Measurements from ENCODE around the gene PLEKHA7.
"Not testable (repeated sequence)": the region's sequence is repeated elsewhere in the genome, so short reads cannot be mapped to it uniquely, and the experiment has no call there.

The PLEKHA7 gene

DNA sequence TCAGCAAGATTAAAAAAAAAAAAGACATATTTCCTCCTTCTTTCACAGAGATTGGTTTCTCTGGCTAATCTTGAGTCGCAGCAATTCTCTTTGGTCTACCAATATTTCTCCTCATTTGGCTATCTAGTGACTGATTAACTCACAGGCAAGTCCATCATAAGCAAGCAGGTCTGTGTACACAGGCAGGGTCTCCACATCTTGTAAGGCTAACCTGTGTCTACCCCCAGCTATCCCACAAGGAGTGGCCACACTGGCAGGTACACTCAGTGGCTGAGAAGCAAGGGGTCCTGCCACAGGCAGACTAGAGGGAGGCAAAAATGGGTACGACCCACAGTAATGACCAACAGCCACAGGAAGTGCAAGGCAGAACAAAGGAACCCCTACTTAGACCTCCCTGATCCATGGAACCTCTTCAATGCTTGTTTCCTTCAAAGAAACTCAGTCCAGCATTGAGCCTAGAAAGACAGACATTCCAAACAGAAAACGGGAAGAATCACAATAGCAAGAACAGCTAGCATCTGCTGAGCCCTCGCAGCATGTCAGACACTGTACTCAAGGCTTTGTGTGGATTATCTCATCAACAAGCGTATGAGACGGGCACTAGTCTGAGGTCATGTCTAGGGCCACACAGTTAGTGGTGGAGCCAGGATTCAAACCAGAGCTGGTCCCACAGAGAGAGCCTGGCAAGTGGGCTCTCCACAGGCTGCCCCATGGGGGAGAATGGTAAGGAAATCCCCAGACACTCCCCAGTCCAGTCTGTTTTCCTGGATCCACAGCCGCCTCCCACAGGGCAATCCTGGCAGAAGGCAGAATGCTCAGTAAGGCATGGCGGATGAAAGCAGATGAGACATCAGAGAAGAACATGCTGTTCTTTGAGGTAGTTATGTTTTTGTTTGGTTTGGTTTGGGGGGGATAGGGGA, 34.3 kb downstream of the PLEKHA7 start:
- no peak for DNase-seq (ENCODE audit: low read depth in 2 of 3, low spot score in 2 of 3)

GRCh38 chr11:16977994-16978315, 36.3 kb downstream of the PLEKHA7 start:
- DNase-seq (ENCODE audit: low read depth in 2 of 3, low spot score in 2 of 3): no peak

DNA sequence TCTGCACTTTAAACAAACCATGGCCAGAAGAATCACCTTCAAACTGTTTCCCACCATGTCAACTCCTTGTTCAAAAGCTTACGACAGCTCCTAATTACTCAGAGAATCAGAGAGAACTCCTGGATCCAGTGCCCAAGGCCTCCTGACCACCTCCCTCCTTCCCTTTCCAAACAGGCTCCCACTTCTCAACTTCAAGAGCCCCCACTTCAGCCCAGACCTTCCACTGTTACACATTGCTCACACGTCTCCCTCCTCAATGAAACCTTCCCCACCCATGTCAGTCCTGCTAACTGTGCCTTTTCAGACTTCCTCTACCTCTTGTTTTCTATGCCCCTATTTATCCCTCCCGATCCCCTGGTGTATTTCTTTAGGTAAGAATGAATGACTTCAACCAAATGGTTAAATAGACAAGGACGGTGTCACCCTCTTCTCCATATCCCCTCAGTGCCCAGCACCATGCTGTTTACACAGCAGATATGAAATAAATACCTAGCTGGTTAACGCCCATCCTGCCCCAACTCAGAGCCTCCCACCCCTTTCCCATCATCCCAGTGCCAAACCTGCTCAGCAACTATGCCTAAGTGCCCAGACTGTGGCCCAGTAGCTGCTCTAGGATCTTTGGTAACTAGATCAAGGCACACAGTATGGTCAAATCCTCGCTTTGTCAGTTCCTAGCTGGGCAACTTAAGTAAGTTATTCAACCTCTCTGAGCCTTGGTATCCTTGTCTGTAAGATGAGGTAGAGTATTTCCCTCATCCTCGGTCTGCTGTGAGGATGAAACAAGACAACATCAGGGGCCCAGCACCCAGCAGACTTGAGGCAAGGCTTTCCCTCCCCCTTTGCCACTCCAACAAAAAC, 36.8 kb downstream of the PLEKHA7 start:
- no peak for DNase-seq (ENCODE audit: low read depth in 2 of 3, low spot score in 2 of 3)

DNA sequence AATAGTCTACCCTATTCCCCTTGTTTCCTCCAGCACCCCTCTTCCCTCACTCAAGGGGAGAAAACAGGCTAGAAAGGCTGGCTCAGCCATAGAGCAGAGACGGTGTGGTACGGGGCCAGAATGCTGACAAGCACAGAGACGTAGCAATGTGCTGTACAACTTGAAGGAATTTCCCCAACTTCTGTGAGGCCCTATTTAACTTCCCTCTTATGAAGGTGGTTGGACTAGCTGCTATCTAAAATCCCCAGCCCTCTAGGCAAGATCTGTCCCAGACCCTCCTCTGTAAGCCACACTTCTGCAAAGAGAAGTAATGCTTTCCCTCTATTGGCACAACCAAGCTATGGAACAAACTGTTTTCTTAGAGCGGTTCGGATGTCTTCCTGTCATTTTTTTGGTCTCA, 37.8 kb downstream of the PLEKHA7 start:
- DNase-seq (ENCODE audit: low read depth in 2 of 3, low spot score in 2 of 3): no peak

DNA sequence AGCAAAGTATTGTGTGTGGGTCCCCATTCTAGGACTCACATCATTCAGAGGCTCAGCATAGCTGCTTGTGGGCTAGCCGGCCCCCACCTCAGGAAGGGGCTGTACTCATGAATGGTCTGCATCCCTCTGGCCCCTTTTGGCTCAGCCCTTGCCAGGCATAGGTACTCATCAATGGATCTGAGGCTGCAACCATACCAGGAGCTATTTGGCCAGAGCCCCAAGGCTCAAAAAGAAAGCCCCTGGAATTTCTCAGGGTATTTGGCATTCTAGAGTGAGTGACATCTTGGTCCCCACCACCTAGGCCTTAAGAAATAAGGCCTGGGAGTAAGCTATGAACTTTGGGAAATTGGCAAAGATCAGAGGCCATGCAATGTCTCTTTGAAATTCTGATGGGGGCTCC, 38.3 kb downstream of the PLEKHA7 start:
- no peak for DNase-seq (ENCODE audit: low read depth in 2 of 3, low spot score in 2 of 3)

DNA sequence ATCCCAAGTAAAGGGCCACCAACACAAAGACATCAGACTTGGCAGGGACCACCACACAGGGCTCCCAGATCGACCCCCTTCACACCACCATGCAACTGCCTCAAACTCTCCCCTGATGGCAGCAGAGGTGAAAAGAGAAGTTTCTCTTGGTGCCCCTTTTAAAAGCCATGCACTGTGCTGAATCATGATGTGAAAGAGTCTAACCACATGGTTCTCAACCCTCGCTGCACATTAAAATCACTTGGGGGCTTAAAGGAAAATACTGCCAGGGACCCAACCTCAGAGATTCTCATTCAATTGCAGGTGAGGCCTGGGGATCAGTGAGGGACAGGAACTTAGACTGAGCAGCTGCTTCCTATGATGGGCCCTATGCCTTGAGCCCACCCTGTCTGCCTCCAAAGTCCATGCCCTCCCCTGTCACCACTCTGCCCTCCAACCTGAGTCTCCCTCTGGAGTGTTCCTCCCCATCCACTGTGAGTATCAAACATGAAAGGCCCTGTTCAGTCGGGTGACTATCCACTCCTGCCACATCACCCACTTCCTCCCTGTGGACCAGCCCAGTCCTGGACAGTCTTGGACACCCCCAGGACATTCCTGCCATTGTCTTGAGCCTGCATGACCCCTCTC, 40.8 kb downstream of the PLEKHA7 start:
- DNase-seq (ENCODE audit: low read depth in 2 of 3, low spot score in 2 of 3): no peak

DNA sequence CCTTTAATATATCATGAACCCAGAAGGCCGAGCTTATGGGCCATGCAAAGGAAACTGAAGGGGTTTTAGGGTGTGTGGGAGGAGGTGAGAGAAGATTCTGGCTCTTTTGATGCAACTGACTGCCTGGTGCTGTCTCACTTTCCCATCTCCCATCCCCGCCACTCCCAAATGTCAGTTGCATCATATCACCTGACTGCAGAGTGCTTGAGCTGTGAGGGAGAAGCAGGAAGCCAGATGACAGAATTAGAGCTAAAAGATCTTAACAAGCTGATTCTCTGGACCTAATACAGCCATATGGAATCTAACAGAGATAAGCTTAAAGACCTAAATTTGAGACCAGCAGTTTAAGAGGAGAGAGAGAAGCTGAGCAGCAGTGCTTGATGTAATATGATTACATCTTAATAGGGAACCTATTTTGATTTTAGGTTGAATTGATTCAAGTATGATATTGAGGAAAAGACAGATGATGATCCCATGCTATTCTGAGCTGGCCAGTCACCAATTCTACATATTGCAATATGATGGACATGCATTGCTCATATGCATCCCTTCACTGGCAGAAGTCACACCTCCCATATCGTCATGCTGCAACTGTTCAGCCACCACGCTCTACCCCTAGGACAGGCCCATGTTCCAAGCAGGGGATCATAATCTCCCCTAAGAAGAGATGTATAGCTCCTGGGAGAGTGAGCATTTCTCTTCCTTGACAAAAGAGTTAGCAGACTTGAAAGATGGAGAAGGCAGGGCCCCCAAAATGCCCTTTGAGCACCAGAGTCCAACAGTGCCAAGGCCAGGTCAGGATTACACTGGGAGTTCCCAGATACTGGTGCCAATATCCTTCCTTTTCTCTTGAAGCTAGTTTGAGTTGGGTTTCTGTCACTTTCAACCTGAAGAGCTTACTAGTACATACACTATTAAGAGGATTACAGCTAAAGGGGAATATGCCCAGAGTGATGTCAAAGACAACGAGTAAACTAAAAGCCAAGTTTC, 44.9 kb downstream of the PLEKHA7 start:
- no peak for DNase-seq (ENCODE audit: low read depth in 2 of 3, low spot score in 2 of 3)

GRCh38 chr11:16968196-16968595, 46.0 kb downstream of the PLEKHA7 start:
- no peak for DNase-seq (ENCODE audit: low read depth in 2 of 3, low spot score in 2 of 3)

DNA sequence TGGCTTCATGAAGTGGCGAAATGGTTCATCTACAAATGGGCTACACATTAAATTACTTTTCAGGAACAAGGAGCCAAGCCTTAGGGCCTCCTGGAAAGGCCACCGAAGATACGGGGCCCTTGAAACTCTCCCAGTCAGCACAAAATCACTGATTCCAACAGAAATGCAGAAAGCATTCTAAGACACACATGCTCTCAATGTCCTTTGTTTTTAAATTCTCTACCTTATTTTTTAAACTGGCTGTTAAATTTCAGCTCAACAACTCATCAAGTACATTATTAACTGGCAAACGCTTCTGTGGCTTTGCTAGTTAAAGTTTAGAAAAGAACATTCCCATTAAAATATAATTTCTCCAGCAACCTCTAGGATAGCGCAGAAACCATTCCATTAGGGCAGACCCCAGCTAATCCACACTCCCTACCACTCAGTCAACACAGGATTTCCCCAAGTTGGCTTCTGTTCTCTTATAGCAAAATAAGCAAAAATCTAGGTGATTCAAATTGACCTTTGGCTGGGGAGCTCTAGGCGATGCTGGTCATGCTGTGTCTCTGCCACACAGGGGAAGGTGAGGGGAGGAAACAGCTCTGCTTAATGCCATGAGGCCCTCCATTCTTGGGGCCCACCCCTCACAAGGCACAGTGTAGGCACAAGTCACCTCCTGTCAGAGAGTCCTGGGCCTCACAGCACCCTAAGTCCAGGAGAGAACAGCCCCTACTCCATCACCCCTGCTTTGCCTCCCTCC, 47.1 kb downstream of the PLEKHA7 start:
- no peak for DNase-seq (ENCODE audit: low read depth in 2 of 3, low spot score in 2 of 3)

- no peak for DNase-seq (ENCODE audit: low read depth in 2 of 3, low spot score in 2 of 3)
These were observed 49.7 kb downstream of the PLEKHA7 start for GRCh38 chr11:16964501-16964900.

DNA sequence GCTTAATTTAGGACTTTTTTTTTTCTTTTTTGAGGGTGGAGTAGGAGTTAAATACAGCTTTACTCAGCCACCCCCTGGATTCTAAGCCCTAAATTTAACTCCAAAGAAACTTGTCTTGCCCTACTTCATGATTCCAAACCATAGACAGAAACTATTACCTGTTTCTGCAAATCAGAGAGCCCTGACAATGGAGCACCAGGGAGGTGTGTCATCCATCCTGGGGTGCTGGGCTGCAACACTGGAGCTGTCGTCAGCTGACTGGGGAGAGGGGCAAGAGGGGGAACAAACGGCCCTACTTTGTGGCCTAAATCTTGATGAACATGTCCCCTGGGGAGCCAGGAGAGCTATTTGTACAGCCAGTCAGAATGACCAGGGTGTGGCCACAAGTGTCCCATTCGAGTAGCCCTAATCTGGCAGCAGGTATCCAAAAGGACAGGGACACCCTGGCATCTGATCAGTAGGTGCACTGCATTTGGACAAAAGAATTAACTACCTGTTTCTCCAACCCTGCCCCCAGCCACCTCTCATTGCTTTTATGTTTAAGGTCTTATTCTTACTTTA, 50.8 kb downstream of the PLEKHA7 start:
- no peak for DNase-seq (ENCODE audit: low read depth in 2 of 3, low spot score in 2 of 3)

DNA sequence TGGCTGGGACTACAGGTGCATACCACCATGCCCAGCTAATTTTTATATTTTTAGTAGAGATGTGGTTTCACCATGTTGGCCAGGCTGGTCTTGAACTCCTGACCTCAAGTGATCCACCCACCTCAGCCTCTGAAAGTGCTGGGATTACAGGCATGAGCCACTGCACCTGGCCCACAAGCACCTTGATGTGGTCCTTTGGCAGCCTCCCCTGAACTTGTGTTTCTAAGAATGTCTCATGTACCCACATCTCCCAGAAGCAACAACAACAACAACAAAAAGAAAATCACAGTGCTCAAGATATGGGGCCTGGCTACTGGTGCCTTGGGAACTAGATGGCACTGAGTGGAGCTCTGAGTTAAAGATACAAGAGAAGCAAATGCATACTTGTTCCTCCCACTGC, 51.6 kb downstream of the PLEKHA7 start:
- not testable (repeated sequence) for DNase-seq (ENCODE audit: low read depth in 2 of 3, low spot score in 2 of 3)

- no peak for DNase-seq (ENCODE audit: low read depth in 2 of 3, low spot score in 2 of 3)
These were observed 52.1 kb downstream of the PLEKHA7 start for GRCh38 chr11:16962146-16962545.

DNA sequence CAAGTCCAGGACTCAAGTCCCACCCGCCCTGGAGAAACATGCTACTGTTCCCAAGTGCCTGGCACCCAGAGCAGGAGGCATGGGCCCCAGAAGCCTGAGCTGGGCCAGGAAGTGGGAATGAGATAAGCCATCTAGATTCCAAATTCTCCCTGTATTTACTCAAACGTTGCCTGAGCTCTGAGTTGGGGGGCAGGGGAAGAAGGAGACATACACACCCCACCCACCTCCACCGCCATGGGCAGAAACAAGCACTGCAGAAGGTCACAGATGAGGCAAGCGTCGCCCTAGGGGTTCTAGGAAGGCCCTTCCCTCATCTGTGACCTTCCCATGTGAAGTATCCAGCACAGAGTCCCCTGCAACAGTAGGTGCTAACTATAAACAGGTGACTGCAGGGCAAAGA, 54.0 kb downstream of the PLEKHA7 start:
- no peak for DNase-seq (ENCODE audit: low read depth in 2 of 3, low spot score in 2 of 3)

GRCh38 chr11:16959602-16960001, 54.6 kb downstream of the PLEKHA7 start:
- no peak for DNase-seq (ENCODE audit: low read depth in 2 of 3, low spot score in 2 of 3)

DNA sequence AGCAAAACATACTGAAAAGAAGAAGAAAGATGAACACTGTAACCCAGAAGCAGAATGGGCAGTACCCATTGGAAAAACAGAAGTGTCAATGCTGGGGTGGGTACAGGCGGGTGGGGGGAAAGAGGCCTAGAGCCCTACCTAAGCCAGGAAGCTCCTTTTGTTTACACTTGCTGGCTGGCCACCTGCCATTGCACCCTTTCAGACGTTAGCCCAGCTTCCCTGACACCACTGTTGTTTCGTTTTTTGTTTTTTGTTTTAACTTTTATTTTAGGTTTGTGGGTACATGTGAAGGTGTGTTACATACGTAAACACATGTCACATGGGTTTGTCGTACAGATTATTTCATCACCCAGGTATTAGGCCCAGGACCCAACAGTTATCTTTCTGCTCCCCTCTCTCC, 55.4 kb downstream of the PLEKHA7 start:
- no peak for DNase-seq (ENCODE audit: low read depth in 2 of 3, low spot score in 2 of 3)

DNA sequence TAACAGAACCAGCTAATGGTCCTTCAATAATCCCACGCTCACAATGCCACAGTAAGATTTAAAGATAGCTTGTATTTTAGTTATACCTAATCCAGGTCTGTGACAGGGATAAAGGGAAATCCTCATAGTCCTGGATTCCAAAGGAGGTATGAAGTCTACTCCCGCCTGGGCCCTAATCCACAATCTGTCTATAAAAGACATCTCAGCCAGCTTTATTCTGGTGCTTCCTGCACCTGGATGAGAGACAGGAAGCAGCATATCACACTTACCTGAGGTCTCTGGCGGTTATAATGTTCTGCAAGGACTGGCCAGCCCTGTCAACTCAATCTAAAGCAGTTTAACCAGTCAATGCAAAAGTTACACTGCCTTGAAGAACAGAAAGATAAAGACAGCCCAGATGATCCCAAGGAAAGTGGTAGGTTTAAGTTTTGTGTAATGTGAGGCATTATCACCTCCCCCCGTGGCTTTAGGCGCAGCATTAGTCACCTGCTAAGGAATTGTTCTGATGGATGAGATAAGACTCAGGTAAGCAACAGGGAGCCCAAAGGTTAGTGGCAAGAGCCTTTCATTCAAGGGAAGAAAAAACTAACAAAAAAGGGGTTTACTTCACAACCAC, 57.6 kb downstream of the PLEKHA7 start:
- no peak for DNase-seq (ENCODE audit: low read depth in 2 of 3, low spot score in 2 of 3)

DNA sequence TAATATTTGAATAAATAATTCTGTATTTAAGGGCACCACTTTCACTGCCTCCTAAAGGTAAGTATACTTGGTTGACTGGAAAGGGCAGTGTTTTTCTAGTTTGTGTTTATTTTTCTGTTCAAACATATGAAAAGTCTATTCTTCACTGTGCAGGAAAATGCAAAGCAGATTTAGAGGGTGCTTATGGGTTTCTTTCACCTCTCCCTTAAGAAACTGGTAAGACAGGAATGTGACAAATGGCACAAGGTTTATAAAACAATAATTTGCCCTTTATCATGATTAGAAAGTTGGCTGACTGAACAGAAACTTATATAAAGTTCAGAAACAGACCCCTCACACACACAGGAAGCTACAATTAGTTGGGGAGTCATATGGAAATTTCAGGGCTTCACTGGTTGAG, 60.6 kb downstream of the PLEKHA7 start:
- DNase-seq (ENCODE audit: low read depth in 2 of 3, low spot score in 2 of 3): no peak
